ENCODE results near the gene TMEM258. TPM values are rescaled to one million over a fixed set of nuclear protein-coding genes. Genes with fewer than 3 reads are reported as not detected.

Gene TMEM258
- total RNA-seq, 4 donors from 2014 or later: 8.2 to 34.7 (median 23.7) TPM

DNA sequence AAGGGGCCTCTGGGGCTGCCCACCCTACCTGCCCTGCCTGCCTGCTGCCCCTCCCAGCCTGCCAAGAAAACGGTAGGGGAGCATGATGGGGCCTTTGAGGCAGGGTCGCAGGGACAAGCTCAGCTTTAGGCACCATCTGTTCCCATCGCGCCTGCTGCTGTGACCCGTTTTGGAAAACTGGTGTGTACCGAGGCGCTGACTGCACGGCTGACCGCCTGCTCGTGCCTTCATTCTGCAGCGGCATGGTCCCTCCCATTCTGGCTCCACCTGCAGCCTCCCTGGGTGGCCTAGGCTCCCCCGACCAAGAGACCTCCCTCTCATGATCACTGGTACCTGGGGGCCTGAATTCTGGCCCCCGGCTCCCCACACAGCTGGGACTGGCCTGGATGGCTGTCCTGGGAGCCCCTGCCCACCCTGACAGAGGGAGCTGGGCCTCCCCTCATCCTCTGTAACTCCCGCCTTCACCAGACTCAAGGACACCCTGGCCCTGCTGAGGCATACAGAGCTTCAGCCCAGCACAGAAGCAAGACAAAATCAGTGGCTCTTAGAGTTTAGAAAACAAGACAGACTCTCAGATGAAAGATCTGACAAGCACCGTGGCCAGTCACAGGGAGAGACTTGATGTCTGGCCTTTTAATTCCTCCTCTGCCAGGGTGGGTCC is 46.5 kb downstream of the TMEM258 start:
- Histone ChIP-seq H3K9me3 (no peaks in the 10 kb centered on the region), H3K27ac (no peak overlapping the region), H3K4me1 (peaks cover 0 to 10% (median 8%) of the 10 kb centered on the region in 4 donors), H3K36me3 (no peaks in the 10 kb centered on the region), H3K27me3 (no peaks in the 10 kb centered on the region), H3K4me3 (no peak overlapping the region)
- 68% methylated on average over 11 of the region's 15 CpGs; no CpG with 5 or more reads in 1 of the 2 donors for WGBS, 2 donors (ENCODE audit: low coverage in 1 of 2)
- TF ChIP-seq POLR2A (IDR thresholded peaks at IDR 0.05) (no peak), EP300 (IDR thresholded peaks at IDR 0.05; ENCODE audit: low read depth) (no peak), POLR2AphosphoS5 (IDR thresholded peaks at IDR 0.05) (no peak)
- TF ChIP-seq, protein P1, sequence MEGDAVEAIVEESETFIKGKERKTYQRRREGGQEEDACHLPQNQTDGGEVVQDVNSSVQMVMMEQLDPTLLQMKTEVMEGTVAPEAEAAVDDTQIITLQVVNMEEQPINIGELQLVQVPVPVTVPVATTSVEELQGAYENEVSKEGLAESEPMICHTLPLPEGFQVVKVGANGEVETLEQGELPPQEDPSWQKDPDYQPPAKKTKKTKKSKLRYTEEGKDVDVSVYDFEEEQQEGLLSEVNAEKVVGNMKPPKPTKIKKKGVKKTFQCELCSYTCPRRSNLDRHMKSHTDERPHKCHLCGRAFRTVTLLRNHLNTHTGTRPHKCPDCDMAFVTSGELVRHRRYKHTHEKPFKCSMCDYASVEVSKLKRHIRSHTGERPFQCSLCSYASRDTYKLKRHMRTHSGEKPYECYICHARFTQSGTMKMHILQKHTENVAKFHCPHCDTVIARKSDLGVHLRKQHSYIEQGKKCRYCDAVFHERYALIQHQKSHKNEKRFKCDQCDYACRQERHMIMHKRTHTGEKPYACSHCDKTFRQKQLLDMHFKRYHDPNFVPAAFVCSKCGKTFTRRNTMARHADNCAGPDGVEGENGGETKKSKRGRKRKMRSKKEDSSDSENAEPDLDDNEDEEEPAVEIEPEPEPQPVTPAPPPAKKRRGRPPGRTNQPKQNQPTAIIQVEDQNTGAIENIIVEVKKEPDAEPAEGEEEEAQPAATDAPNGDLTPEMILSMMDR (IDR thresholded peaks at IDR 0.05): no peak
- intact Hi-C loops (cut with DNase I; ENCODE audit: low total_unique reads): no loop called here
- in situ Hi-C loops (cut with MboI; ENCODE audit: low pct_ligation_motif_present in 1 of 4, low pct_unique_long_range_greater_than_20kb in 1 of 4, low sequenced_read_pairs in 3 of 4): no loop called here
- no peak for DNase-seq

DNA sequence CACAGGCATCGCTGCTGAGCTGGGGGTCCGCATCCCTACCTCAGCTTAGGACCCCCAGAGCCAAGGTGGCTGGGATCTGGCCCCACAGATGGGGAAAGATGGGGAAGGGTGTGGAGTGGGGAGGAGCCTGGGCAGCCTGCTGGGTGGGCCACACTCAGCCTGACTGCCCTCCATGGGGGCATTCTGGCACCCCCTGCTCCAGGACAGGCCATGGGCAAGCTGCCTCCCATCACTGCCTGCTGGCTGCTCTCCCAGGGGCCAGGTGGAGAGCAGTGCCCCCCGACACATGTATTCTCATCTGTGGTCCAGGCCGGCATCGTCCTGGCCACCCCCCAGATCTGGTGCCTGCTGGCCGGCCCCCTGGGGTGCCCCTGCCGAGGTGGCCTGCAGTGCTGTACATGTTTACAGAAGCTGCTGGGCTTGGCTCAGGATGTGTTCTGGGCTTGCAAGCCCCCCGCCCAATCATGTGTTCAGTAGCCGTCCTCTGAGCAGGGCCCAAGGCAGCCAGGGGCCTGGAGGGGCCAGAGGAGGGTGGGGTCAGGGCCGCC is 47.7 kb downstream of the TMEM258 start:
- no peaks in the 10 kb centered on the region for H3K9me3 ChIP-seq
- peaks cover 0 to 10% (median 8%) of the 10 kb centered on the region in 4 donors for H3K4me1 ChIP-seq
- intact Hi-C loops (cut with DNase I; ENCODE audit: low total_unique reads): no loop called here
- no peak overlapping the region for H3K4me3 ChIP-seq
- H3K27ac ChIP-seq: no peak overlapping the region
- H3K36me3 ChIP-seq: no peaks in the 10 kb centered on the region
- in situ Hi-C loops (cut with MboI; ENCODE audit: low pct_ligation_motif_present in 1 of 4, low pct_unique_long_range_greater_than_20kb in 1 of 4, low sequenced_read_pairs in 3 of 4): no loop called here
- no peak for TF ChIP-seq POLR2A (IDR thresholded peaks at IDR 0.05)
- no peak for TF ChIP-seq EP300 (IDR thresholded peaks at IDR 0.05; ENCODE audit: low read depth)
- TF ChIP-seq POLR2AphosphoS5 (IDR thresholded peaks at IDR 0.05): no peak
- TF ChIP-seq, protein P1 (IDR thresholded peaks at IDR 0.05): no peak
- DNase-seq: no peak
- 94% methylated on average over 7 of the region's 10 CpGs; no CpG with 5 or more reads in 1 of the 2 donors for WGBS, 2 donors (ENCODE audit: low coverage in 1 of 2)
- H3K27me3 ChIP-seq: no peaks in the 10 kb centered on the region

DNA sequence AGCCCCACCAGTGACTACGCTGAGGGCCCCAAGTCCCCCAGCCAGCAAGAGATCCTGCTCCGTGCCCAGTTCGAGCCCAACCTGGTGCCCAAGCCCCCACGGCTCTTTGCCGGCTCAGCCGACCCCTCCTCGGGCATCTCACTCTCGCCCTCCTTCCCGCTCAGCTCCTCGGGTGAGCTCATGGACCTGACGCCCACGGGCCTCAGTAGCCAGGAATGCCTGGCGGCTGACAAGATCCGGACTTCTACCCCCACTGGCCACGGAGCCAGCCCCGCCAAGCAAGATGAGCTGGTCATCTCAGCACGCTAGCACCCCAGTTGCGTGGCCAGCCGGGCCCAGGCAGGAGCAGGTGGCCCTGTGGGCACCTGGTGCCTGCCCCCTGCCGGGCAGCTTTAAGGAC is 48.2 kb downstream of the TMEM258 start:
- H3K27ac ChIP-seq: no peak overlapping the region
- DNase-seq: no peak
- H3K4me1 ChIP-seq: peaks cover 0 to 10% (median 8%) of the 10 kb centered on the region in 4 donors
- in situ Hi-C loops (cut with MboI; ENCODE audit: low pct_ligation_motif_present in 1 of 4, low pct_unique_long_range_greater_than_20kb in 1 of 4, low sequenced_read_pairs in 3 of 4) (no loop called here), intact Hi-C loops (cut with DNase I; ENCODE audit: low total_unique reads) (no loop called here)
- no peak overlapping the region for H3K4me3 ChIP-seq
- TF ChIP-seq POLR2AphosphoS5 (IDR thresholded peaks at IDR 0.05) (no peak), POLR2A (IDR thresholded peaks at IDR 0.05) (no peak), EP300 (IDR thresholded peaks at IDR 0.05; ENCODE audit: low read depth) (no peak)
- TF ChIP-seq, protein P1 (IDR thresholded peaks at IDR 0.05): no peak
- no peaks in the 10 kb centered on the region for H3K36me3 ChIP-seq
- WGBS, 2 donors (ENCODE audit: low coverage in 1 of 2): 91% methylated on average over 17 of the region's 20 CpGs; no CpG with 5 or more reads in 1 of the 2 donors
- H3K9me3 ChIP-seq: no peaks in the 10 kb centered on the region
- H3K27me3 ChIP-seq: no peaks in the 10 kb centered on the region

DNA sequence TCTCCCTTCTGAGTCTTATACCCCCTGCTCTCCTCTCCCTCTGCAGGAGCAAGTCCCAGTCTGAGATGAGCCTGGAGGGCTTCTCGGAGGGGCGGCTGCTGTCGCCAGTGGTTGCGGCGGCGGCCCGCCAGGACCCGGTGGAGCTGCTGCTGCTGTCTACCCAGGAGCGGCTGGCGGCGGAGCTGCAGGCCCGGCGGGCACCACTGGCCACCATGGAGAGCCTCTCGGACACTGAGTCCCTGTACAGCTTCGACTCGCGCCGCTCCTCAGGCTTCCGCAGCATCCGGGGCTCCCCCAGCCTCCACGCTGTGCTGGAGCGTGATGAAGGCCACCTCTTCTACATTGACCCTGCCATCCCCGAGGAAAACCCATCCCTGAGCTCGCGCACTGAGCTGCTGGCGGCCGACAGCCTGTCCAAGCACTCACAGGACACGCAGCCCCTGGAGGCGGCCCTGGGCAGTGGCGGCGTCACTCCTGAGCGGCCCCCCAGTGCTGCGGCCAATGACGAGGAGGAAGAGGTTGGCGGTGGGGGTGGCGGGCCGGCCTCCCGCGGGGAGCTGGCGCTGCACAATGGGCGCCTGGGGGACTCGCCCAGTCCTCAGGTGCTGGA is 48.8 kb downstream of the TMEM258 start:
- in situ Hi-C loops (cut with MboI; ENCODE audit: low pct_ligation_motif_present in 1 of 4, low pct_unique_long_range_greater_than_20kb in 1 of 4, low sequenced_read_pairs in 3 of 4) (no loop called here), intact Hi-C loops (cut with DNase I; ENCODE audit: low total_unique reads) (no loop called here)
- Histone ChIP-seq H3K27ac (no peak overlapping the region), H3K4me1 (peaks cover 0 to 10% (median 8%) of the 10 kb centered on the region in 4 donors), H3K4me3 (no peak overlapping the region), H3K9me3 (no peaks in the 10 kb centered on the region), H3K36me3 (no peaks in the 10 kb centered on the region), H3K27me3 (no peaks in the 10 kb centered on the region)
- no peak for DNase-seq
- TF ChIP-seq POLR2A (IDR thresholded peaks at IDR 0.05) (no peak), POLR2AphosphoS5 (IDR thresholded peaks at IDR 0.05) (no peak), EP300 (IDR thresholded peaks at IDR 0.05; ENCODE audit: low read depth) (no peak)
- TF ChIP-seq, protein P1 (IDR thresholded peaks at IDR 0.05): no peak
- WGBS, 2 donors (ENCODE audit: low coverage in 1 of 2): 94% methylated on average over 42 of the region's 42 CpGs; no CpG with 5 or more reads in 1 of the 2 donors

All from transverse colon (tissue), 4 donors.